ACHN (cell line): ENCODE data around the gene FOXD2.

Source experiments
- DNase-seq: peaks from one replicate; pipeline ENCODE4 v3.0.0-alpha.2; 2015
- in situ Hi-C: cut with HindIII; loops from 2 replicates; pipeline ENCODE4 v1.10.0; 2017; ENCODE audit warnings: low sequenced_read_pairs, low pct_ligation_motif_present, low pct_unique_long_range_greater_than_20kb

Gene FOXD2

GRCh38 chr1:47415728-47416318, 22.0 kb upstream of the FOXD2 start, which contains the start of gene FOXE3:
FOXE3 (plus strand) TSS chr1:47416285; CDS start chr1:47416316, 31 bp downstream.
- in situ Hi-C loops = no loop called here
- DNase-seq = no peak

DNA sequence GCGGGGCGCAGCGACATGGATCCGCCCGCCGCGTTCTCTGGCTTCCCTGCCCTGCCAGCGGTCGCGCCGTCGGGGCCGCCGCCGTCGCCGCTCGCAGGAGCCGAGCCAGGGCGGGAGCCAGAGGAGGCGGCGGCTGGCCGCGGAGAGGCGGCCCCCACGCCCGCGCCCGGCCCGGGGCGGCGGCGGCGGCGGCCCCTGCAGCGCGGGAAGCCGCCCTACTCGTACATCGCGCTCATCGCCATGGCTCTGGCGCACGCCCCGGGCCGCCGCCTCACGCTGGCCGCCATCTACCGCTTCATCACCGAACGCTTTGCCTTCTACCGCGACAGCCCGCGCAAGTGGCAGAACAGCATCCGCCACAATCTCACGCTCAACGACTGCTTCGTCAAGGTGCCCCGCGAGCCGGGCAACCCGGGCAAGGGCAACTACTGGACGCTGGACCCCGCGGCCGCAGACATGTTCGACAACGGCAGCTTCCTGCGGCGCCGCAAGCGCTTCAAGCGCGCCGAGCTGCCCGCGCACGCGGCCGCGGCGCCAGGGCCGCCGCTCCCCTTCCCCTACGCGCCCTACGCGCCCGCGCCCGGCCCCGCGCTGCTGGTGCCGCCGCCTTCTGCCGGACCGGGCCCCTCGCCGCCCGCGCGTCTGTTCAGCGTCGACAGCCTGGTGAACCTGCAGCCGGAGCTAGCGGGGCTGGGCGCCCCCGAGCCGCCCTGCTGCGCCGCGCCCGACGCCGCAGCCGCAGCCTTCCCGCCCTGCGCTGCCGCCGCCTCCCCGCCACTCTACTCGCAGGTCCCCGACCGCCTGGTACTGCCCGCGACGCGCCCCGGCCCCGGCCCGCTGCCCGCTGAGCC, 21.3 kb upstream of the FOXD2 start:
- no peak for DNase-seq
- in situ Hi-C loops = no loop called here

GRCh38 chr1:47417170-47418044, 20.4 kb upstream of the FOXD2 start:
- in situ Hi-C loops = no loop called here
- DNase-seq = no peak

GRCh38 chr1:47418122-47418521, 19.7 kb upstream of the FOXD2 start:
- DNase-seq = no peak
- in situ Hi-C loops = no loop called here

DNA sequence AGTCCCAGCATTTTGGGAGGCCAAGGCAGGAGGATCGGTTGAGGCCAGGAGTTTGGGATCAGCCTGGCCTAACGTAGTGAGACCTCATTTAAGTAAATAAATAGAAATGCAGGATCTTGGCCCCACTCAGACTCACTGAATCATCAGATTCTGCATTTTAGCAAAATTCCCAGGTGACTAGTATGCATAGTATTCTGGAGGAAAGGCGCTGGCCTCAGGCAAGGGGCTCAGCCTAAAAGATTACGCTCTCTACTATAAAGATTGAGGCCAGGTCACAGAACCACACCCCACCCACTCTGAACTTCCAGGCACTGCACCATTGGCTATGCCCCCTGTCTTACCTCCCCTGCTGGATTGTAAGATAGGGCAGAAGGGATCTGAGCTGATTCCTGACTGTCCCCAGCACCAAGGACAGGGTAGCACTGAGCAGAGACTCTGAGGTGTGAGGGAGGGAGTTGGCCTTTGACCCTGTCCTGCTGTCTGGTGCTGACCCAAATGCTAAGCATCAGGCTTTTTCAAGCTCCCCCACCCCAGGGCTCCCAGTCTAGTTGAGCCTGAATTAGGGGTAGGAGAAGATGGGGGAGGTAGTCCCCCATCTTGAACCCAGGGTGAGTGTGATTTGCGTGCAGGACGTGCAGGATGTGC, 19.0 kb upstream of the FOXD2 start:
- in situ Hi-C loops = no loop called here
- no peak for DNase-seq

DNA sequence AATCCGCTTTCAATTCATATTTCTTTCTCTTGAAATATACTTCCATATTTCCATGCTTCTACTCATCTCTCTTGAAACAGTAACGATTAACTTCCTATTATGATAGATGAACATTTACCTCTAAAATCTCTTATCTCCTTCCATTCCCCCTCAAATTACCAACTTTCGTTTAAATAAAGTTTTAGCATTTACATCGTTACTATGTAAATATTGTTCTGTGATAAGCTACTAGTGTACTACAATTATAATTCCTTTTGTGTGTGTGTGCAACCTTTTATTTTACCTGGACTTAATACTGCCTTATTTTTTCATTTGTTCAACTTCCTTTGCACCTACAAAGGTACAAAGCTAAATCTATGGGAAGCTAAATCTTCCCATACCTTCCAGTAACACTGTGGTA, 17.3 kb upstream of the FOXD2 start:
- DNase-seq = no peak
- in situ Hi-C loops = no loop called here

DNA sequence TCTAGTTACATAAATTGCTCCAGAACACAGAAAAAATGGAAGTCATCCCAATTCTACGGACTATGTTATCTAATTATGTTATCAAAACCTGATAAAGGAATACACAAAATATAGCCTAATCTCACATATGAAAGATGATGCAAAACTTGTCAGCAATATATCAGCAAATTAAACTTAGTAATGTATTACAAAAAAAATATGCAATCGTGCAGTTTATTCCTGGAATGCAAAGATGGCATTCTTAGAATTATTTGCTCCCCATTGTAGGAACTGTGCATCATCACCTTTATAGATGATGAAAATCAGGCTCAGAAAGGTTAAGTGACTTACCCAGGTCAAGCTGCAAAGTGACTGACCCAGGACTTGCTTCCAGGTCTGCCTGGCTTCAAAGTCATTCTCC, 14.0 kb upstream of the FOXD2 start:
- DNase-seq = no peak
- in situ Hi-C loops = no loop called here

DNA sequence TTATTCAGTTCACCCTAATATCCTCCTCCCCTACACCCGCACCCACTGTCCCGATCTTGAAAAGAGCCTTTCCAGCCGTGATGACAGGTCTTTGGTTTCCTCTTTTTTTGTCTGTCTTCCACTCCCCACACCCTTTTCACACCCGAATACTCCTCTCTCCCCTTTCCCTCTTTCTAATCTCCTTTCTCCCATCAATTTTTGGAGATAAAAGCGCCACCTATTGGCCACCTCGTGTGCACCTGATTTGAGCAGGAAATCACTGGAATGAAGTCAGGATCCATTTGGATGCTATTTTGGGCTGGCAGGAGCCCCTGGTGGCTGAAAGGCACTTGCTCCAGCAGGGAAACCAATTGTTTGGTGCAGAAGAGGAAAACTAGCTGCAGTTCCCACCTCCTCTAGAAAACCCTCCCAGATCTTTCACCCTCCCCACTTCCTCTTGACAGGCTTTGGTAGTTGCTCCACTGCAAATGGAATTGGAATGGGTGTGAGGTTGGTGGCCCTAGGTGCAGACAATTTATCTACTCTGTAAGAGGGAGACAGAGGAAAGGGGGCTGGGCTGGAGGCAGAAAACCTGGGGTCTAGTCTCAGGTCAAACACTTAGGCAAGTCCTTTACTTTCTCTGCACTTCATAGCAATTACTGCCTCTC, 13.4 kb upstream of the FOXD2 start:
- peak; percentile 57 for DNase-seq
- in situ Hi-C loops = no loop called here

DNA sequence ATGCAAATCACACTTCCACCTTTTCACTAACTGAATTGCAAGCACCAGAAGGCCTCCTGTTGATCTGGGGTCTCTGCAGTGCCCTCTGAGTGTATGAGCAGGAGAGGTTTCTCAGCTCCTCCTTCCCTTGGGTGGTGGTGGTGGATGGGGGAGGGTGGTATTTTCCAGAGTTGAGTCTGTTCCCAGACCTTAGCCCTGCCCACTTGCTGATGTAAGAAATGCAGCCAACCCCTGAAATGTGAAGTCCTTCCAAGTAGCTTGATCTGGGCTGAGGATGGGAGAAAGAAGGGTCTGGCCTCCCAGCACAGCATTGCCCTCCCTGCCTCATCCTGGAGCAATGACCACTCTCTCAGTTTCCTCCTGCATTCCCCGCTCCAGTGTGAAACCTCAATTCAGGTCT, 6.3 kb upstream of the FOXD2 start:
- no peak for DNase-seq
- in situ Hi-C loops = no loop called here

GRCh38 chr1:47432071-47433036, 5.5 kb upstream of the FOXD2 start:
- in situ Hi-C loops = no loop called here
- DNase-seq = no peak

DNA sequence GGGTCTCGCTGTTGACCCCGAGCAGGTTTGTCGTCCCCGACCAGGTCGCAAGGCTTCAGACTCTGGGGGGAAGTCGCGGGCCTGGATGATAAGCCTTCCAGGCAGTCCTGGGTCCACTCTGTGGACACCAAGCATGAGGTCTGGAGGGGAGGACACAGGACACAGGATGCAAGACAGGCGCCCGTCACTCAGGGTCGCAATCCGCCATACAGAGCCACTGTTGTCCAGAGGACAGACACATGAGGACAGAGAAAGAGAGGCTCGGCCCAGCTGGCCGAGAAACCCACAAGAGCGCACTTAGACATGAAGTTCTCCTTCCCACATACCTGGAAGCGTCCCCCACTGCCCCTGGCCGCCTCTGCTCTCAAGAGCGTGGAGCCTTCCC, 4.8 kb upstream of the FOXD2 start:
- no peak for DNase-seq
- in situ Hi-C loops = no loop called here

- in situ Hi-C loops = no loop called here
- DNase-seq = no peak
Observed at GRCh38 chr1:47433477-47434050, 4.3 kb upstream of the FOXD2 start.

DNA sequence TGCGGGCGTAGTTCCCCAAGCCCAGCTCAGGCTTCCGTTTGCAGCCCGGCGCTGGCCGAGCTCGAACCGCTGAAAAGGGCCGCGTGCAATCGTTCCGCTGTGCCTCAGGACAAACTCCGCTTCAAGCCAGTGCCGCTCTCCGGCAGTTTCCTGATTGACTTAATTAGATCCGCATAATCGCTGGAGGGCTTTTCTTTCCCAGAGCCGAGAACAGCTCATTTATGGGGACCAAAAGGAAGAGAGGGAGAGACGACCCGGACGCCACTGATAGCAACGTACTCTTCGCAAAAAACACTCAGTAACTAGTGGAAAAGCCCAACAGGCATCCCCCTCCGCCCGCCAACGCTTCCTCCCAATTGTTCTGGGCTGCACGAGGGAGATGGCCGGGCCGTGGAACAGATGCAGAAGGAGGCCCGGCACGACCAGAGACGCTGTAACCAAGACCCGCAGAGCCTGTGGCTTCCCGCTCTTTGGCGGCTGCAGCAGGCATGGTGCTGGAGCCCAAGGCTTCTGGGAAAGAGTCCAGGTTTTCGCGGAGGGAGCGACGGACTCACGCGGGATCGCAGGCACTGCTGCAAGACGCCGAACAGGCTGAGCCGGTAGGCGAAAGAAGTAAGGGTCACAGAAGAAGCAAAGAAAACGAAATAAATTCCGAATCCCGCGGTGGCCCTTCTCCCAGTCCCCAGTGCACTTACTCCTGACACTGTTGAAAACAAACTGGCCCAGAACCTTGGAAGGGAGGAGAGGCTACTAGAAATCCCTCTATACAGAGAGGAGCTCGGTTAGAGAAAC, 3.6 kb upstream of the FOXD2 start:
- in situ Hi-C loops = no loop called here
- no peak for DNase-seq

- DNase-seq = no peak
- in situ Hi-C loops = no loop called here
Observed at GRCh38 chr1:47435506-47436303, 2.1 kb upstream of the FOXD2 start.

GRCh38 chr1:47436304-47436978, 1.4 kb upstream of the FOXD2 start:
- in situ Hi-C loops = no loop called here
- peak; percentile 75 for DNase-seq
